Hepatocyte (in vitro differentiated cells): Measurements from ENCODE around the gene DENND5B.

Experiments used
- CTCF ChIP-seq: fragments of 200-600 bp; sonication (generic); IDR thresholded peaks from 2 replicates; pipeline ENCODE4 v1.5.1; 2016; ENCODE audit warnings: antibody characterized with exemption, mild to moderate bottlenecking; ENCODE audit not compliant: poor library complexity
- EZH2 ChIP-seq: fragments of 200-600 bp; sonication (generic); IDR thresholded peaks from 2 replicates; pipeline ENCODE4 v1.6.1; 2016; ENCODE audit warnings: antibody characterized with exemption, mild to moderate bottlenecking, borderline replicate concordance

GRCh38 chr12:31369712-31370521, 221.0 kb downstream of the DENND5B start:
- TF ChIP-seq CTCF (no peak), EZH2 (no peak)
